HepG2 (cell line): ENCODE measurements around the gene SHISA5. TPM values are rescaled to one million over a fixed set of nuclear protein-coding genes. Genes with fewer than 3 reads are reported as not detected.

Source experiments
- SP2 ChIP-seq: sonication (generic); formaldehyde crosslinking; IDR thresholded peaks from 2 replicates; pipeline ENCODE4 v1.5.1; 2020; ENCODE audit warnings: mild to moderate bottlenecking, missing genetic modification reagents
- ZBTB37 ChIP-seq: sonication (generic); formaldehyde crosslinking; IDR thresholded peaks from 2 replicates; pipeline ENCODE4 v1.4.0; 2020; ENCODE audit warnings: mild to moderate bottlenecking, missing genetic modification reagents
- ZBTB40 ChIP-seq, 2 experiments: fragments of 450-650 bp in 1 of 2; sonication (generic) in 1 of 2; formaldehyde crosslinking in 1 of 2; IDR thresholded peaks; 2 replicates each; pipeline versions ENCODE4 v1.6.1 to v1.8.0; 2016 to 2022; ENCODE audit warnings: antibody characterized with exemption in 1 of 2, mild to moderate bottlenecking in 1 of 2, missing genetic modification reagents in 1 of 2
- polyA plus RNA-seq, 8 experiments: library from polyadenylated mRNA; depleted of rRNA in 3 of 8; stranded (reverse) in 7 of 8; unstranded in 1 of 8; fragments of >200 nt; fragmentation: Illumina TruSeq in 4 of 8; extraction: Trizol in 4 of 8; gene quantifications; 2 replicates each; pipeline versions ENCODE4 v1.2.1 to v1.2.3, GENCODE V29; 2011 to 2016; ENCODE audit warnings: low read depth in 4 of 8, missing spikeins in 1 of 8, mixed read lengths in 1 of 8; ENCODE audit not compliant: insufficient read depth in 1 of 8
- total RNA-seq, 5 experiments: library from RNA; depleted of rRNA; stranded (reverse); fragments of >200 nt; fragmentation: Illumina TruSeq; extraction: Trizol; gene quantifications; 2 replicates each; pipeline ENCODE4 v1.2.3, GENCODE V29; 2016; ENCODE audit warnings: low read depth in 1 of 5

Gene SHISA5
- total and polyA plus RNA-seq, 2 of the 13 experiments (the other 11 are each of a cell fraction or from before 2014, with no cell fraction given), result 75.8 to 91.4 TPM

- TF ChIP-seq ZBTB40 (IDR thresholded peaks at IDR 0.05) (no peak), ZBTB40 (CRISPR knock-in tag; IDR thresholded peaks at IDR 0.05) (no peak), ZBTB37 (CRISPR knock-in tag) (no peak), SP2 (CRISPR knock-in tag) (no peak)
Observed at GRCh38 chr3:48428572-48429316, 75.2 kb downstream of the SHISA5 start (continued).
